CD4-positive, alpha-beta T cell (primary cell): ENCODE measurements around the gene ZNF581. TPM values are rescaled to one million over a fixed set of nuclear protein-coding genes. Genes with fewer than 3 reads are reported as not detected.

Experiments
- ATAC-seq: fragments of 200-7000 bp; cut with Tn5 transposase; one replicate; pipeline ENCODE4 v1.10.0; 2022; ENCODE audit warnings: mild to moderate bottlenecking; ENCODE audit not compliant: poor library complexity
- CTCF ChIA-PET: fragments of 350-600 bp; sonication (Branson Sonifier 250); formaldehyde crosslinking; loops from one replicate; lab custom pipeline; 2021; ENCODE audit warnings: antibody characterized with exemption, inconsistent platforms; lab: Charles Lee
- POLR2A ChIA-PET: fragments of 350-600 bp; sonication (Branson Sonifier 250); formaldehyde crosslinking; loops from one replicate; lab custom pipeline; 2021; ENCODE audit warnings: antibody characterized with exemption, inconsistent platforms; lab: Charles Lee
- DNase-seq, 14 experiments: peaks; one replicate each; pipeline ENCODE4 v3.0.0-alpha.2; 2013 to 2020; ENCODE audit warnings: mixed read lengths in 2 of 14
- H3K27ac ChIP-seq, 2 donors: one replicate each; pipeline versions ENCODE4 v1.5.1 to v1.7.0; 2013; ENCODE audit warnings: low read length in 2 of 2, low read depth in 1 of 2, mild to moderate bottlenecking in 1 of 2
- H3K27me3 ChIP-seq, 2 experiments: 1 replicate in 1 of 2; 2 replicates in 1 of 2; pipeline versions ENCODE4 v1.6.1 to v1.7.0; 2013; ENCODE audit warnings: low read length in 2 of 2, control low read depth in 1 of 2, mild to moderate bottlenecking in 1 of 2, moderate library complexity in 1 of 2; ENCODE audit not compliant: insufficient read depth in 2 of 2, control insufficient read depth in 1 of 2
- H3K36me3 ChIP-seq: one replicate; pipeline ENCODE4 v1.6.1; 2013; ENCODE audit warnings: low read length, control low read depth; ENCODE audit not compliant: insufficient read depth
- H3K4me1 ChIP-seq: one replicate; pipeline ENCODE4 v1.6.1; 2013; ENCODE audit warnings: low read length, control low read depth; ENCODE audit not compliant: insufficient read depth
- H3K4me3 ChIP-seq: one replicate; pipeline ENCODE4 v1.5.1; 2013; ENCODE audit warnings: mild to moderate bottlenecking, low read length, moderate library complexity
- H3K9me3 ChIP-seq, 2 experiments: 1 replicate in 1 of 2; 2 replicates in 1 of 2; pipeline versions ENCODE4 v1.6.1 to v1.7.0; 2013; ENCODE audit warnings: low read length in 2 of 2, mild to moderate bottlenecking in 2 of 2, control low read depth in 1 of 2, moderate library complexity in 1 of 2; ENCODE audit not compliant: control insufficient read depth in 1 of 2, insufficient read depth in 1 of 2
- H3K27ac Mint-ChIP-seq: one replicate; pipeline ENCODE4 v1.8.0; 2020; ENCODE audit warnings: mixed read lengths
- H3K27me3 Mint-ChIP-seq: one replicate; pipeline ENCODE4 v1.8.0; 2021; ENCODE audit warnings: mixed read lengths
- H3K36me3 Mint-ChIP-seq: one replicate; pipeline ENCODE4 v1.8.0; 2021; ENCODE audit warnings: low read depth, mixed read lengths
- H3K4me1 Mint-ChIP-seq: one replicate; pipeline ENCODE4 v1.8.0; 2021; ENCODE audit warnings: low read depth, mixed read lengths
- H3K4me3 Mint-ChIP-seq: one replicate; pipeline ENCODE4 v1.8.0; 2020; ENCODE audit warnings: mild to moderate bottlenecking, mixed read lengths
- H3K9me3 Mint-ChIP-seq: one replicate; pipeline ENCODE4 v1.8.0; 2020; ENCODE audit warnings: mixed read lengths
- CTCF ChIP-seq: fragments of 200-600 bp; IDR thresholded peaks from one replicate; pipeline ENCODE4 v1.8.0; 2022; ENCODE audit warnings: antibody characterized with exemption, mild to moderate bottlenecking
- intact Hi-C, 2 experiments: fragments of 100-400 bp; cut with DNase I in 1 of 2; cut with micrococcal nuclease in 1 of 2; formaldehyde crosslinking; loops; one replicate each; pipeline versions ENCODE4 v1.15.1 to v1.9.0; 2023 to 2025; cut with DNase I, micrococcal nuclease
- total RNA-seq, 174 experiments: library from RNA in 2 of 174; stranded (reverse) in 2 of 174; gene quantifications; one replicate each; pipeline ENCODE4 v1.2.3 and lab custom pipeline; 2021 to 2026

The ZNF581 gene
- total RNA-seq, 2 experiments from 2014 or later, result 23.1 to 24.7 TPM

GRCh38 chr19:55656988-55657747, 13.7 kb downstream of the ZNF581 start:
- Histone ChIP-seq H3K27me3 (no peaks in the 10 kb centered on the region), H3K36me3 (peaks cover 40% of the 10 kb centered on the region), H3K27ac (peak overlapping the region; percentile 9 to 100), H3K4me1 (peaks cover 54% of the 10 kb centered on the region), H3K4me3 (peak overlapping the region; percentile 70), H3K9me3 (no peaks in the 10 kb centered on the region)
- peak overlapping the region; percentile 94 for H3K4me3 Mint-ChIP-seq
- POLR2A ChIA-PET, result interaction anchor here (0.8 to 1.7 kb wide), 8 partner anchors 9 to 58 kb away, joined by 3 to 9 read pairs (median 4); partner anchors contain the start of genes EPN1 and FIZ1
- ATAC-seq (no peak), DNase-seq (peak in 2 of 14 experiments; percentile 41 to 52)
- H3K4me1 Mint-ChIP-seq, result peaks cover 41% of the 10 kb centered on the region
- CTCF ChIA-PET, result interaction anchor here (1.1 to 1.4 kb wide), 3 partner anchors 14 to 25 kb away, joined by 3 to 5 read pairs (median 3); no protein-coding TSS in a partner anchor
- no peaks in the 10 kb centered on the region for H3K27me3 Mint-ChIP-seq
- H3K36me3 Mint-ChIP-seq, result peaks cover 55% of the 10 kb centered on the region
- intact Hi-C loops, result loop anchor here in 1 of 2 experiments (2.0 to 10.0 kb wide), 3 partner anchors 14 to 1462 kb away; partner anchors contain the start of genes PPP1R12C and TSEN34
- H3K9me3 Mint-ChIP-seq, result no peaks in the 10 kb centered on the region
- TF ChIP-seq CTCF, result no peak
- peak overlapping the region; percentile 93 for H3K27ac Mint-ChIP-seq

GRCh38 chr19:55658846-55659459, 15.5 kb downstream of the ZNF581 start:
- Mint-ChIP-seq H3K4me3 (peak overlapping the region; percentile 72), H3K4me1 (peaks cover 46% of the 10 kb centered on the region), H3K27ac (peak overlapping the region; percentile 93), H3K27me3 (no peaks in the 10 kb centered on the region), H3K9me3 (no peaks in the 10 kb centered on the region), H3K36me3 (peaks cover 67% of the 10 kb centered on the region)
- peaks cover 60% of the 10 kb centered on the region for H3K4me1 ChIP-seq
- CTCF ChIA-PET, result interaction anchor here (1.4 kb wide), 1 partner anchor 13 kb away, joined by 3 read pairs; no protein-coding TSS in a partner anchor
- H3K36me3 ChIP-seq, result peaks cover 58% of the 10 kb centered on the region
- peak overlapping the region in 1 of 2 donors; percentile 1 for H3K27ac ChIP-seq
- POLR2A ChIA-PET, result no interaction called here
- no peaks in the 10 kb centered on the region for H3K27me3 ChIP-seq
- H3K4me3 ChIP-seq, result no peak overlapping the region
- H3K9me3 ChIP-seq, result no peaks in the 10 kb centered on the region
- no peak for ATAC-seq
- no peak for TF ChIP-seq CTCF
- DNase-seq, result no peak
- intact Hi-C loops, result loop anchor here in 1 of 2 experiments (5.0 to 10.0 kb wide), 2 partner anchors 542 to 1464 kb away; partner anchors contain the start of genes PPP1R12C and TSEN34

GRCh38 chr19:55659822-55660221, 16.4 kb downstream of the ZNF581 start:
- TF ChIP-seq CTCF, result no peak
- H3K27ac Mint-ChIP-seq, result peak overlapping the region; percentile 68
- no peaks in the 10 kb centered on the region for H3K9me3 Mint-ChIP-seq
- no peak for ATAC-seq
- Histone ChIP-seq H3K27ac (no peak overlapping the region), H3K9me3 (no peaks in the 10 kb centered on the region), H3K4me3 (no peak overlapping the region), H3K4me1 (peaks cover 62% of the 10 kb centered on the region), H3K36me3 (peaks cover 66% of the 10 kb centered on the region), H3K27me3 (no peaks in the 10 kb centered on the region)
- ChIA-PET CTCF (no interaction called here), POLR2A (no interaction called here)
- H3K4me1 Mint-ChIP-seq, result peaks cover 46% of the 10 kb centered on the region
- peaks cover 69% of the 10 kb centered on the region for H3K36me3 Mint-ChIP-seq
- no peak for DNase-seq
- intact Hi-C loops, result loop anchor here in 1 of 2 experiments (5.0 to 10.0 kb wide), 2 partner anchors 543 to 1465 kb away; partner anchors contain the start of genes PPP1R12C and TSEN34
- H3K27me3 Mint-ChIP-seq, result no peaks in the 10 kb centered on the region
- H3K4me3 Mint-ChIP-seq, result peak overlapping the region; percentile 72
